Sigmoid colon (tissue), 7 donors: ENCODE measurements around the gene SALL1. TPM values are rescaled to one million over a fixed set of nuclear protein-coding genes. Genes with fewer than 3 reads are reported as not detected.

Experiments used
- DNase-seq: peaks from one replicate; pipeline ENCODE4 v3.0.0-alpha.2; 2019
- H3K27ac ChIP-seq, 4 donors: fragments of 200-600 bp; sonication (generic); one replicate each; pipeline ENCODE4 v1.5.1; 2016 to 2019; ENCODE audit warnings: mild to moderate bottlenecking in 1 of 4
- H3K27me3 ChIP-seq, 3 donors: fragments of 200-600 bp; sonication (generic); one replicate each; pipeline ENCODE4 v1.5.1; 2019; ENCODE audit warnings: mild to moderate bottlenecking in 1 of 3
- H3K36me3 ChIP-seq, 4 donors: fragments of 200-600 bp; sonication (generic); one replicate each; pipeline ENCODE4 v1.5.1; 2016 to 2019
- H3K4me1 ChIP-seq, 4 donors: fragments of 200-600 bp; sonication (generic); one replicate each; pipeline ENCODE4 v1.5.1; 2017 to 2019
- H3K4me3 ChIP-seq, 4 donors: fragments of 200-600 bp; sonication (generic); one replicate each; pipeline ENCODE4 v1.5.1; 2017 to 2019; ENCODE audit warnings: mild to moderate bottlenecking in 2 of 4, moderate library complexity in 1 of 4
- H3K9me3 ChIP-seq, 4 donors: fragments of 200-600 bp in 3 of 4; sonication (generic) in 3 of 4; one replicate each; pipeline versions ENCODE4 v1.5.1 to v1.6.1; 2013 to 2019
- EP300 ChIP-seq, 4 donors: sonication (generic); formaldehyde crosslinking; IDR thresholded peaks; one replicate each; pipeline ENCODE4 v1.6.1; 2017; ENCODE audit warnings: antibody characterized with exemption in 4 of 4
- POLR2A ChIP-seq, 2 donors: fragments of 450-650 bp; IDR thresholded peaks; one replicate each; pipeline ENCODE4 v1.6.1; 2016; ENCODE audit warnings: antibody characterized with exemption in 2 of 2, mild to moderate bottlenecking in 2 of 2, moderate library complexity in 2 of 2
- POLR2AphosphoS5 ChIP-seq, 4 donors: sonication (generic); formaldehyde crosslinking; IDR thresholded peaks; one replicate each; pipeline ENCODE4 v1.6.1; 2017; ENCODE audit warnings: antibody characterized with exemption in 4 of 4
- WGBS, 2 donors: extraction: QIAGEN DNeasy Blood & Tissue Kit; methylation state at CpG; one replicate each; pipeline ENCODE4 v1.1.7; 2013; 5-methylcytosine and 5-hydroxymethylcytosine counted together
- intact Hi-C: fragments of 100-400 bp; cut with DNase I; formaldehyde crosslinking; loops from one replicate; pipeline ENCODE4 v1.15.1; 2023
- polyA plus RNA-seq, 3 donors: library from polyadenylated mRNA; stranded (reverse); fragments of 200-250 nt; gene quantifications; one replicate each; pipeline ENCODE4 v1.2.3, GENCODE V29; 2013
- total RNA-seq, 4 donors: library from RNA; depleted of rRNA; stranded (reverse); fragments of >200 nt; gene quantifications; one replicate each; pipeline ENCODE4 v1.1.0, GENCODE V29; 2016
- TF ChIP-seq, protein P1 (sequence below), 4 experiments: fragments of 450-650 bp in 3 of 4; fragments of 200-600 bp in 1 of 4; IDR thresholded peaks; one replicate each; pipeline ENCODE4 v1.5.1; 2016 to 2019; ENCODE audit warnings: antibody characterized with exemption in 4 of 4, mild to moderate bottlenecking in 3 of 4, moderate library complexity in 2 of 4
- donor health status: healthy with polysubstance abuse.
- donor health status: Bipolar disorder and iron deficiency.
- donor health status: healthy.

SALL1 gene
- total and polyA plus RNA-seq, 7 donors: 0.46 to 0.64 (median 0.60) TPM; not detected in 4

DNA sequence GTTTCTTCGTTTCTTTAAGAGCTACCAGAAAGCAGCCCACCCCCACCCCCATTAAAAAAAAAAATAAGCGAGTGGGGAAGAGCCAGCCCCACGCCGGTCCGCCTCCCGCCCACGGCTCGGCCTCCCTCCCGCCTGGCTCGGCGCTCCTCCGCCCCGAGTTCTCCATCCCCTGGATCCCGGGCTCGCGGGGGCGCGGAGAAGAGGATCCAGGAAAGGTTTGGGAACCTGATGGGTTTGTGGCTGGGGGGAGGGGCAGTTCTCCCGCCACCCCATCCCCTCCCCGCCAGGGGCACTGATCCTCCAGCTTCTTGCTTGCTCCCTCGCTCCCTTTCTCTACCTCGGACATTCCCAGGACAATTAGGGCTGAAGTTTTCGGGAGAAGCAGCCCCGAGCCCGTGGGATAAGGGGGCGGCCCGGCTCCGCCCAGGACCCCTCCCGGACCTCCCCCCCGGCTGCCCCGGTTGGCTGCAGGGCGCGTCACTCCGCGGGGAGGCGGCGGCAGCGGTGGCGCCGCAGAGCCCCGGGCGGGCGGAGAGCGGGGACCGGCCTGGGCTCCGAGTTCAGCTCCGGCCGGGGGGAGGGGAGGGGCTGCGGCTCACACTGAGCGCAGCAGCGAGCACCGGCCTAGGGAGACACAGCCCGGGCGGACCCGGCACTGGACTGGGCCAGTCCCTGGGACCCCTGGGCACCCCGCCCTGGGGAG is 1.0 kb upstream of the SALL1 start:
- no peak for DNase-seq
- intact Hi-C loops: no loop called here
- Histone ChIP-seq H3K27ac (no peak overlapping the region), H3K9me3 (no peaks in the 10 kb centered on the region), H3K4me3 (peak overlapping the region; percentile 0 to 52 (median 46)), H3K27me3 (peaks cover 54 to 96% (median 76%) of the 10 kb centered on the region in 3 donors), H3K4me1 (peaks cover 0 to 59% (median 50%) of the 10 kb centered on the region in 4 donors), H3K36me3 (no peaks in the 10 kb centered on the region)
- 2 to 7% methylated on average over 56 of the region's 56 CpGs for WGBS, 2 donors
- TF ChIP-seq, protein P1, sequence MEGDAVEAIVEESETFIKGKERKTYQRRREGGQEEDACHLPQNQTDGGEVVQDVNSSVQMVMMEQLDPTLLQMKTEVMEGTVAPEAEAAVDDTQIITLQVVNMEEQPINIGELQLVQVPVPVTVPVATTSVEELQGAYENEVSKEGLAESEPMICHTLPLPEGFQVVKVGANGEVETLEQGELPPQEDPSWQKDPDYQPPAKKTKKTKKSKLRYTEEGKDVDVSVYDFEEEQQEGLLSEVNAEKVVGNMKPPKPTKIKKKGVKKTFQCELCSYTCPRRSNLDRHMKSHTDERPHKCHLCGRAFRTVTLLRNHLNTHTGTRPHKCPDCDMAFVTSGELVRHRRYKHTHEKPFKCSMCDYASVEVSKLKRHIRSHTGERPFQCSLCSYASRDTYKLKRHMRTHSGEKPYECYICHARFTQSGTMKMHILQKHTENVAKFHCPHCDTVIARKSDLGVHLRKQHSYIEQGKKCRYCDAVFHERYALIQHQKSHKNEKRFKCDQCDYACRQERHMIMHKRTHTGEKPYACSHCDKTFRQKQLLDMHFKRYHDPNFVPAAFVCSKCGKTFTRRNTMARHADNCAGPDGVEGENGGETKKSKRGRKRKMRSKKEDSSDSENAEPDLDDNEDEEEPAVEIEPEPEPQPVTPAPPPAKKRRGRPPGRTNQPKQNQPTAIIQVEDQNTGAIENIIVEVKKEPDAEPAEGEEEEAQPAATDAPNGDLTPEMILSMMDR (IDR thresholded peaks at IDR 0.05): no peak
- TF ChIP-seq POLR2AphosphoS5 (IDR thresholded peaks at IDR 0.05): no peak
- no peak for TF ChIP-seq EP300 (IDR thresholded peaks at IDR 0.05)
- TF ChIP-seq POLR2A (IDR thresholded peaks at IDR 0.05): no peak

DNA sequence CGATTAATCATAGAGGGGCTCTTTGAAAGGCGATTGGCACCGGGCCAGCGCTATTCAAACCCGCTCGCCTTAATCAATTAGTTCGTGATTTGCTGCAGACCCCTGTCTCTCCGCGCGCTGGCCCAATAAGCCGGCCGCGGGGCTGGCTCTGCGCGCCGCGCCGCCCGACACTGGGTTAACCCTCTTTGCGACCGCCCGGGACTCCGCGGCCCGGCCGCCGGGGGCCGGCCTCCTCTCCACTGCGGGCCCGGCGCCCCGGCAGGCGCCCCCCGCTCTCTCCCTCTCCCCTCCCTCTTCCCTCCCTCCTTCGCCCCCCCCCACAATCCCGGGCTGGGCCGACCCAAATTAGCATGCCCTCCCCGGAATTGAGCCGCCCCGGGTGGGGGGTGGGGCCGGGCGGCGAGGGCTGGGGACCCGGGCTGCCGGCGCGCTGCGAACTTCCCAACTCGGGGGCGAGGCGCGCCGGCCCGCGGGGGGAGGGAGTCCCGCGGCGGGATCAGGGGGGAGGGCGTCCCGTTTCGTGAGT is 428 bp upstream of the SALL1 start:
- intact Hi-C loops: no loop called here
- H3K4me1 ChIP-seq: peaks cover 0 to 59% (median 50%) of the 10 kb centered on the region in 4 donors
- H3K27ac ChIP-seq: no peak overlapping the region
- H3K27me3 ChIP-seq: peaks cover 54 to 91% (median 76%) of the 10 kb centered on the region in 3 donors
- H3K4me3 ChIP-seq: peak overlapping the region; percentile 0 to 52 (median 46)
- no peaks in the 10 kb centered on the region for H3K36me3 ChIP-seq
- 3 to 6% methylated on average over 61 of the region's 61 CpGs for WGBS, 2 donors
- no peak for DNase-seq
- H3K9me3 ChIP-seq: no peaks in the 10 kb centered on the region
- TF ChIP-seq EP300 (IDR thresholded peaks at IDR 0.05): no peak
- no peak for TF ChIP-seq POLR2A (IDR thresholded peaks at IDR 0.05)
- no peak for TF ChIP-seq POLR2AphosphoS5 (IDR thresholded peaks at IDR 0.05)
- TF ChIP-seq, protein P1 (IDR thresholded peaks at IDR 0.05): no peak

DNA sequence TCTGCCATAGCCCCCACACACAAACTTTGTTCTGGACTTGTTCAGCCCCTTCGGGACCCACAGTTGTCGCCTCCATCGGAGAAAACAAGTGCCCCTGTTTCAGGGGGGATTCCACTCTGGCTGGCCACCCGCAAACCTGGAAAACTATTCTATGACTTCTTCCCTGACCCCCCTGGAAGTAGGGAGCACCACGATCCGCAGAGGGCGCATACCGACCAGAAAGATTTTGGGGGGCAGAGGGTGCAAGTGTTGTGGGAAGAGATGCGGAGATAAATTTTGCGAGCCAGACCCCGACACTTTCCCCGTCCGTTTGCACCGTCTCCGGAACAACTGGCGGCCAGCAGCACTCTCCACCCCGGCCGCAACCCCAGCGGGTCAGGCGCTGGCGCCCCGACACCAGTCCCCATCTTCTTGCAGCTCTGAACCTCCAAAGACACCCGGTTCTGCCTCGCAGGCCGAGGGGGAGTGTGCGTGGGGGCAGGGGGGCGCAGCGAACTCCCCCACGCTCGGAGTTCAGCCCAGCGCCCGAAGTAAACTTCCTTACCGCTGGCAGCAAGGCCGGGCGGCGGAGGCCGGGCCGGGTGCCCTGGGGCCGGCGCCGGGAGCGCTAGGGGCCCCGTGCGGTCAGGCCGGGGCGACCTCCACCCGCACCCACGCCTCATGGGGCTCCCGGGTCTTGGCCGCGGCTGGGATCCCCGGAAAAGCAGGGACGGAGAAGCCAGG is 744 bp downstream of the SALL1 start:
- Histone ChIP-seq H3K4me1 (peaks cover 0 to 50% (median 43%) of the 10 kb centered on the region in 4 donors), H3K27ac (no peak overlapping the region), H3K4me3 (peak overlapping the region in 3 of 4 donors; percentile 41 to 52 (median 52)), H3K36me3 (no peaks in the 10 kb centered on the region), H3K27me3 (peaks cover 49 to 90% (median 65%) of the 10 kb centered on the region in 3 donors), H3K9me3 (no peaks in the 10 kb centered on the region)
- intact Hi-C loops: no loop called here
- TF ChIP-seq POLR2A (IDR thresholded peaks at IDR 0.05): no peak
- no peak for TF ChIP-seq POLR2AphosphoS5 (IDR thresholded peaks at IDR 0.05)
- TF ChIP-seq, protein P1 (IDR thresholded peaks at IDR 0.05): no peak
- TF ChIP-seq EP300 (IDR thresholded peaks at IDR 0.05): no peak
- 4 to 11% methylated on average over 53 of the region's 53 CpGs for WGBS, 2 donors
- DNase-seq: no peak

GRCh38 chr16:51149721-51150164 is 1.3 kb downstream of the SALL1 start:
- Histone ChIP-seq H3K27me3 (peaks cover 45 to 87% (median 59%) of the 10 kb centered on the region in 3 donors), H3K4me3 (no peak overlapping the region), H3K9me3 (no peaks in the 10 kb centered on the region), H3K4me1 (peaks cover 0 to 44% (median 37%) of the 10 kb centered on the region in 4 donors), H3K27ac (no peak overlapping the region), H3K36me3 (no peaks in the 10 kb centered on the region)
- no peak for DNase-seq
- intact Hi-C loops: no loop called here
- 11 to 17% methylated on average over 35 of the region's 35 CpGs for WGBS, 2 donors
- TF ChIP-seq EP300 (IDR thresholded peaks at IDR 0.05): no peak
- TF ChIP-seq POLR2AphosphoS5 (IDR thresholded peaks at IDR 0.05): no peak
- TF ChIP-seq, protein P1 (IDR thresholded peaks at IDR 0.05): no peak
- TF ChIP-seq POLR2A (IDR thresholded peaks at IDR 0.05): no peak
